Choroid plexus epithelial cell (primary cell): Measurements from ENCODE around the gene FLNA.
A peak's percentile ranks its signal among the peaks of the same experiment; 100 is the strongest.

ENCODE experiments used
- DNase-seq: peaks from one replicate; pipeline ENCODE4 v3.0.0-alpha.2; 2010; ENCODE audit warnings: low read depth
- H3K4me3 ChIP-seq: 2 replicates; pipeline ENCODE4 v1.5.1; 2011; ENCODE audit warnings: low read depth, mild to moderate bottlenecking, control low read depth, low read length, moderate library complexity
- TF ChIP-seq, protein P1 (sequence below): conservative IDR thresholded peaks from 2 replicates; pipeline ENCODE4 v1.5.1; 2011; ENCODE audit warnings: low read depth, mild to moderate bottlenecking, control low read depth, inconsistent platforms, low read length, moderate library complexity

Gene FLNA

DNA sequence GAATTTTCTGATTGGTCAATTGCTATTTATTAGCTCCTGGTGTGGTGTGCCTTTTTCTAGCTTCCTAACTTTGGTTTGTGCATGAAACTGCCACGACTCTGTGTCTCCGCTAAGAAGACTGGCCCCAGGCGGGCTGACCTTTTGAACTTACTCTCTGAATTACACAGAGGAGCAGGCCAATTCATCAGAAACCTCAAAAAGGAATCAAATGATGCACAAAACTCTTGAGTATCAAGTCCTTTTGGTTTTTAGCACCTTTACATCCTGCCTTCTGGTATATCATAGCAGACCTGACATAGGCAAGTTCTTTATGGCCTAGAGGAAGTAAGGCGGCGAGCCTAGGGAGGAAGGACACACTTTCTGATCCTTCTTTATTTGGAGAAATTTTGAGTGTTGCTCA is 61.3 kb downstream of the FLNA start:
- DNase-seq = no peak
- TF ChIP-seq, protein P1, sequence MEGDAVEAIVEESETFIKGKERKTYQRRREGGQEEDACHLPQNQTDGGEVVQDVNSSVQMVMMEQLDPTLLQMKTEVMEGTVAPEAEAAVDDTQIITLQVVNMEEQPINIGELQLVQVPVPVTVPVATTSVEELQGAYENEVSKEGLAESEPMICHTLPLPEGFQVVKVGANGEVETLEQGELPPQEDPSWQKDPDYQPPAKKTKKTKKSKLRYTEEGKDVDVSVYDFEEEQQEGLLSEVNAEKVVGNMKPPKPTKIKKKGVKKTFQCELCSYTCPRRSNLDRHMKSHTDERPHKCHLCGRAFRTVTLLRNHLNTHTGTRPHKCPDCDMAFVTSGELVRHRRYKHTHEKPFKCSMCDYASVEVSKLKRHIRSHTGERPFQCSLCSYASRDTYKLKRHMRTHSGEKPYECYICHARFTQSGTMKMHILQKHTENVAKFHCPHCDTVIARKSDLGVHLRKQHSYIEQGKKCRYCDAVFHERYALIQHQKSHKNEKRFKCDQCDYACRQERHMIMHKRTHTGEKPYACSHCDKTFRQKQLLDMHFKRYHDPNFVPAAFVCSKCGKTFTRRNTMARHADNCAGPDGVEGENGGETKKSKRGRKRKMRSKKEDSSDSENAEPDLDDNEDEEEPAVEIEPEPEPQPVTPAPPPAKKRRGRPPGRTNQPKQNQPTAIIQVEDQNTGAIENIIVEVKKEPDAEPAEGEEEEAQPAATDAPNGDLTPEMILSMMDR = no peak

DNA sequence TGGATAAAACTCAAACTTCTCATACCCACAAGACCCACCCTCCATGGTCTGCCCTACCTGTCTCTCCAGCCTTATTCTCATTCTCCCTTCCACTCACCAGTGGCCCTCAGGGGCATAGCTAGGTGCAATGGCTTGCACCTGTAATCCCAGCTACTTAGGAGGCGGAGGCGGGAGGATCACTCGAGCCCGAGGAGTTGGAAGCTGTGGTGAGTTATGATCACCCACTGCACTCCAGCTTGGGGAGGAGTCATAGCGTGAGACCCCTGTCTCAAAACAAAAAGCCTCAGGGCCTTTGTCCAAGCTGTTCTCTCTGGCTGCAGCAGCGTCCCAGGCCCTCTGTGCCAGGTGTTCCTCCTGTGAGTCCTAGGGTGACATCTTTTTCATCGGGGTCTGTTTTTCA is 62.3 kb downstream of the FLNA start:
- H3K4me3 ChIP-seq = no peak overlapping the region
- no peak for DNase-seq
- TF ChIP-seq, protein P1 = no peak

More for the DNA sequence above, 61.3 kb downstream of the FLNA start:
- H3K4me3 ChIP-seq = no peak overlapping the region

DNA sequence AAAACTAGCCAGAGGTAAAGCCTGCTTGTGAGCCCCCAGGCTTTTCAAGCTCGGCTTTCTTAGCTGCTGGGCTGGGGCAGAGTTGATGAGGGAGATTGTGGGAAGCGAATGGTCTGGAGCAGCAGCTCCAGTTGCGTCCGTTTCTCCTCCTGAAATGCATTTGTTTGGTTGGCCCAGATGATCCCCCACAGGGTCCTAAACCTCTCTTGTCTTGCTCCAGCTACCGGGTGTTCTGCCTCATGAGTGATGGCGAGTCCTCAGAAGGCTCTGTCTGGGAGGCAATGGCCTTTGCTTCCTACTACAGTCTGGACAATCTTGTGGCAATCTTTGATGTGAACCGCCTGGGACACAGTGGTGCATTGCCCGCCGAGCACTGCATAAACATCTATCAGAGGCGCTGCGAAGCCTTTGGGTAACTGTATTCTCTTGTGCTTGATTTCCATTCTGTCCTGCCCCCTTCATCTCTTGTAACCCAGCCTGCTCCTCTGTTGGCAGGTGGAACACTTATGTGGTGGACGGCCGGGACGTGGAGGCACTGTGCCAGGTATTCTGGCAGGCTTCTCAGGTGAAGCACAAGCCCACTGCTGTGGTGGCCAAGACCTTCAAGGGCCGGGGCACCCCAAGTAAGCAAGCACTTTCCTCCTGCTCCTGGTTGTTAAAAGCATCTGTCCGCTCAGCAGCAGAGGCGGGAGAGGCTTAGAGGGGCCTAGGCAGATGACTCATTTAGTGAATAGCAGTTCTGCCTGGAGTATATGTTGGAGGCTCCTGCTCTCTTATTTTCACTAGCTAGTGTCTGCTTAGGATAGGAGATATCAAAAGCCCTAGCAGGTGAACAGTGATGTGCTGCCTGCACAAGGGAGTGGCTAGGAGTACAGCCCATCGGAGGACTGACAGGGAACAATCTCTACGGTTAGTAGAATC is 63.6 kb downstream of the FLNA start:
- no peak overlapping the region for H3K4me3 ChIP-seq
- DNase-seq = no peak
- TF ChIP-seq, protein P1 = no peak

DNA sequence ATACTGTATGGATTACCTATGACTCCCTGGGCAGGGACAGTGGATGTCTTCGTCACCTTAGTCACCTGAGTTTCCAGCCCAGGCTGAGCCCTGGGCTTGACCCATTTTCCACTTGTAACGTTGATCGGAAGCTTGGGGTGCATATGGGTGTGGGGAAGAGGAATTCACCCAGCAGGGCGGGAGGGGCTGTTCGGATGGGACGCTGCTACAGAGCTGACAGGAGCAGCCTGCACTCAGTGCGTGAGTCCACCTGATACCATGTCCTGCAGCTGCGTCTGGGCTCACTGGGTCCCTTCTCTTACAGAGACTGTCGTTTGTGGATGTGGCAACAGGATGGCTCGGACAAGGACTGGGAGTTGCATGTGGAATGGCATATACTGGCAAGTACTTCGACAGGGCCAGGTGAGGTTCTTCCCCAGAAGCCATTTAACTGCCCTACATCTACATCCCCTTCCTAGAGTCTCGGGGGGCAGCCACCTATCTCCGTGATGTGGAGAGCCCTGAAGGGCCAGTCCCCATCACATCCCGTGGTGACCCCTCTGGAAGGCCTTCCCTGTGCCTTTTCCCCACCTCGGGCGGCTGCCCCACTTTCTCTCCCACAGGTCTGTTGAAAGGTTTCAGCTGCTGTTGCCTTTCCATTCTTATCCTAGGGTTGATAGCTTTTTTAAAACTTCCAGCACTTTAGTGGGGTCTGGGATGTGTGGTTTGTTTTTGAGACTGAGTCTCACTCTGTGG is 65.2 kb downstream of the FLNA start:
- DNase-seq = no peak
- H3K4me3 ChIP-seq = no peak overlapping the region
- TF ChIP-seq, protein P1 = no peak

DNA sequence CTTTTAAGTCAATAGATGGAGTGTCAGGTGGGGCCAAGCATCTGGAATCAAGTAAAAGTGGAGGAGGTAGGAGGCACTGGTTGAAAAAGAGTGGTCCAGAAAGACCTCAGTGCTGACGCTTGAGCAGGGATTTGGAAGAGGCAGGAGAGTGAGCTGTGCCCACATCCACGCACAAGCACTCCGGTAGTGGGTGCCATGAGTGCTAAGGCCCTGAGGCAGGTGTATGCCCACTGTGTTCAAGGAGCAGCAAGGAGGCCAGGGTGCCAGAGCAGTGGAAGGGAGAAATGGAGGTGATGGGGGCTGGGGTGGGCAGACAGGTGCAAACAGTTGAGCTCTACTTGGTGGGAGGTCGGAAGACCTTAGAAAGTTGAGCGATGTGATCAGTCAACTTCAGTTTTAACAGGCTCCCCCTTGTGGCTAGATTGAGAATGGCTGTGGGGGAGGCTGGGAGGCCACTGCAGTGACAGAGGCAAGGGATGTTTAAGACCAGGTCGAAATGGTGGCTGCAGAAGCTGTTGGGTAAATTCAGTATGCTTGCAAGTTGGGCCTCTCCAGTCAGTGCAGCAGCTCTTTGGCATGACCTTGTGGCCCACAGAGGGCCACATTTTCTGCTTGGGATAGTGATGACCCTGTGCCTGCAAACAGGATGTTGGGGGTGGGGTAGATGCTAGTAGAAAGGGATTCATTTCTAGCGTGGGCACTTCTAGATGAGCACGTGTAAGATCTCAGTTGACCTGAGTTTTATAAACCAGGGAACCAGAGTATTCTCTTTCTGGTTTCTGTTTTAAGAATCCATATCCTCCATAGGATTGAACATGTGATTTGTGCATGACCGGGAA is 66.1 kb downstream of the FLNA start:
- TF ChIP-seq, protein P1 = peak; percentile 75
- DNase-seq = peak; percentile 52

DNA sequence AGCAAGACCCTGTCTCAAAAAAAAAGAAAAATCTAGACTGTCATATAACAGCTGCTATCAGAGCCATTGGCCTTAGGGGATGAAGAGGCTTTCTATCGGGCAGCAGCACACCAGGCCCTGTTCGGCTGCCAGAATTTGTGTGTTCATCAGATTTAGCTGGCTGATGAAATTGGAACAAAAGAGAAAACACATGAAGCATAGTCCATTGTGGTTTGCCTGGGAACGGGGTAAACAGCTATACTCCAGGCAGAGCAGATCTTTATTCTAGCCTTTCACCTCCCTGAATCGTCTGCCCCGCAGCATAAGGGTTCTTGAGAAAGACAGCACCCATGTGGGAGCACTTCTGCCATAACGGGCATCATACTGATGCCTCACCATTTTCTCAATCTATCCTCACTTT is 67.2 kb downstream of the FLNA start:
- no peak for DNase-seq
- H3K4me3 ChIP-seq = no peak overlapping the region
- TF ChIP-seq, protein P1 = no peak

More for the DNA sequence above, 66.1 kb downstream of the FLNA start:
- no peak overlapping the region for H3K4me3 ChIP-seq
